K562 (cell line): Measurements from ENCODE around the gene ASPG. TPM values are rescaled to one million over a fixed set of nuclear protein-coding genes. Genes with fewer than 3 reads are reported as not detected.

ENCODE experiments used
- ATAC-seq: fragments of 200-7000 bp; cut with Tn5 transposase; 3 replicates; pipeline ENCODE4 v1.9.1; 2020; ENCODE audit warnings: moderate library complexity
- BruUV-seq: library from RNA; stranded (reverse); fragments of 400-500 nt; replicated peaks from 2 replicates; lab custom pipeline; 2021; lab: Mats Ljungman, UMichigan
- CTCF ChIA-PET: fragments of 300-600 bp; formaldehyde crosslinking; extraction: SDS; loops from one replicate; lab custom pipeline; 2021; ENCODE audit warnings: low intra/inter-chr PET ratio; lab: Yijun Ruan, JAX
- POLR2A ChIA-PET: fragments of 300-600, 350-650 bp; sonication (Branson Sonifier 250); formaldehyde crosslinking; extraction: SDS; loops from one replicate; lab custom pipeline; 2021; ENCODE audit warnings: antibody characterized with exemption, inconsistent platforms; lab: Yijun Ruan, JAX
- DNase-seq, 4 experiments: peaks; one replicate each; pipeline versions ENCODE4 v3.0.0 to v3.0.0-alpha.2; 2011 to 2018; ENCODE audit warnings: low spot score in 3 of 4, mixed read lengths in 3 of 4; ENCODE audit errors: extremely low read depth in 1 of 4
- FAIRE-seq: peaks from 2 replicates; lab custom pipeline; 2011; peaks lifted over from hg19 to GRCh38; lab: Jason Lieb, UNC
- H2AFZ ChIP-seq: 2 replicates; pipeline ENCODE4 v1.6.0; 2011; ENCODE audit warnings: low read depth, low read length, control low read depth, inconsistent platforms
- H3K27ac ChIP-seq: fragments of 200-600 bp; 3 replicates; pipeline ENCODE4 v1.8.0; 2011; ENCODE audit warnings: low read depth, mild to moderate bottlenecking, control low read depth, inconsistent platforms, low read length, moderate library complexity, mixed read lengths; ENCODE audit errors: extremely low read depth
- H3K27me3 ChIP-seq, 2 experiments: fragments of 300-600 bp in 1 of 2; 2 replicates in 1 of 2; 3 replicates in 1 of 2; pipeline versions ENCODE4 v1.6.0 to v1.8.0; 2011; ENCODE audit warnings: inconsistent platforms in 2 of 2, low read length in 2 of 2, mild to moderate bottlenecking in 1 of 2, mixed read lengths in 1 of 2, moderate library complexity in 1 of 2; ENCODE audit not compliant: control insufficient read depth in 2 of 2, insufficient read depth in 2 of 2
- H3K36me3 ChIP-seq: fragments of 300-600 bp; 3 replicates; pipeline ENCODE4 v1.8.0; 2011; ENCODE audit warnings: mild to moderate bottlenecking, low read length, inconsistent platforms; ENCODE audit not compliant: control insufficient read depth, insufficient read depth
- H3K4me1 ChIP-seq, 2 experiments: fragments of 200-600 bp in 1 of 2; replicated peaks in 1 of 2; 2 replicates in 1 of 2; 3 replicates in 1 of 2; pipeline versions ENCODE4 v1.5.1 to v1.8.0; 2011; ENCODE audit warnings: inconsistent platforms in 2 of 2, low read length in 2 of 2, mild to moderate bottlenecking in 1 of 2, mixed read lengths in 1 of 2, moderate library complexity in 1 of 2; ENCODE audit not compliant: control insufficient read depth in 2 of 2, insufficient read depth in 2 of 2
- H3K4me2 ChIP-seq: 2 replicates; pipeline ENCODE4 v1.6.1; 2011; ENCODE audit warnings: low read length, control low read depth, inconsistent platforms, mixed read lengths; ENCODE audit not compliant: insufficient read depth
- H3K4me3 ChIP-seq: fragments of 200-600 bp; sonication (generic), shearing (Covaris generic); 2 replicates; pipeline ENCODE4 v1.5.1; 2016; ENCODE audit warnings: control low read depth, inconsistent platforms
- H3K79me2 ChIP-seq: fragments of 200-600 bp; 3 replicates; pipeline ENCODE4 v1.8.0; 2011; ENCODE audit warnings: low read length, inconsistent platforms; ENCODE audit not compliant: control insufficient read depth, insufficient read depth
- H3K9ac ChIP-seq, 2 experiments: 2 replicates each; pipeline versions ENCODE4 v1.6.0 to v1.6.1; 2011; ENCODE audit warnings: low read depth in 2 of 2, low read length in 2 of 2, control low read depth in 1 of 2, inconsistent platforms in 1 of 2, mild to moderate bottlenecking in 1 of 2, mixed read lengths in 1 of 2; ENCODE audit not compliant: insufficient read depth in 1 of 2
- H3K9me1 ChIP-seq: one replicate; pipeline ENCODE4 v1.6.0; 2011; ENCODE audit warnings: inconsistent platforms, mild to moderate bottlenecking, low read length, moderate library complexity; ENCODE audit not compliant: control insufficient read depth, insufficient read depth
- H3K9me3 ChIP-seq: replicated peaks from 2 replicates; pipeline ENCODE4 v1.5.1; 2011; ENCODE audit warnings: low read depth, low read length, inconsistent platforms; ENCODE audit not compliant: control insufficient read depth, insufficient read depth
- H4K20me1 ChIP-seq: replicated peaks from 2 replicates; pipeline ENCODE4 v1.6.1; 2011; ENCODE audit warnings: low read length, inconsistent platforms, mixed read lengths; ENCODE audit not compliant: control insufficient read depth, insufficient read depth
- GMEB1 ChIP-seq: fragments of 250-450 bp; sonication (Bioruptor Pico); IDR thresholded peaks from 2 replicates; pipeline ENCODE4 v1.4.0; 2020; ENCODE audit warnings: mild to moderate bottlenecking
- HDAC1 ChIP-seq, 2 experiments: fragments of 450-650 bp; IDR thresholded peaks; 2 replicates each; pipeline ENCODE4 v1.6.1; 2016 to 2017; ENCODE audit warnings: inconsistent platforms in 1 of 2, mild to moderate bottlenecking in 1 of 2, moderate library complexity in 1 of 2
- STAT5A ChIP-seq: IDR thresholded peaks from 2 replicates; pipeline ENCODE4 v1.6.1; 2012; ENCODE audit warnings: low read length, inconsistent platforms, borderline replicate concordance
- ZNF408 ChIP-seq: fragments of 250-450 bp; sonication (Bioruptor Pico); IDR thresholded peaks from 2 replicates; pipeline ENCODE4 v1.4.0; 2020; ENCODE audit warnings: low read depth, mild to moderate bottlenecking, moderate library complexity
- WGBS: fragments of 100-300 bp; shearing (Covaris generic); methylation state at CpG from one replicate; pipeline ENCODE4 v1.1.6; 2016; ENCODE audit warnings: low coverage, mixed read lengths; ENCODE audit not compliant: insufficient coverage; ENCODE audit errors: missing lambda C conversion rate; 5-methylcytosine and 5-hydroxymethylcytosine counted together
- in situ Hi-C: fragments of 300-500 bp; cut with MboI; formaldehyde crosslinking; loops from 4 replicates; pipeline ENCODE4 v1.15.0; 2018; ENCODE audit warnings: inconsistent platforms, mixed read lengths
- intact Hi-C: fragments of 100-400 bp; cut with micrococcal nuclease; formaldehyde crosslinking; loops from 2 replicates; pipeline ENCODE4 v1.14.2; 2022
- polyA plus RNA-seq, 8 experiments: library from polyadenylated mRNA; depleted of rRNA in 4 of 8; stranded (reverse) in 5 of 8; unstranded in 3 of 8; fragments of >200 nt; fragmentation: Nextera tagmentation in 2 of 8; fragmentation: Illumina TruSeq in 1 of 8; extraction: Ambion mirVana in 2 of 8; extraction: Trizol in 1 of 8; gene quantifications; 2 replicates each; pipeline versions ENCODE4 v1.2.1 to v1.2.3, GENCODE V29; 2011 to 2014; ENCODE audit warnings: inconsistent platforms in 1 of 8, missing spikeins in 1 of 8
- total RNA-seq, 7 experiments: library from RNA; depleted of rRNA in 6 of 7; stranded (reverse); fragments of >200 nt in 6 of 7; fragmentation: Illumina TruSeq in 2 of 7; extraction: Trizol in 2 of 7; gene quantifications; 2 replicates each; pipeline versions ENCODE4 v1.2.1 to v1.2.3, GENCODE V29; 2011 to 2021; ENCODE audit warnings: low replicate concordance in 1 of 7
- TF ChIP-seq, protein P1 (sequence below): fragments of 200-800 bp; sonication (Bioruptor generic); IDR thresholded peaks from 2 replicates; pipeline ENCODE4 v1.6.1; 2017; ENCODE audit warnings: missing genetic modification characterization, missing compliant biosample characterization

Gene ASPG
- total and polyA plus RNA-seq, 9 of the 15 experiments (the other 6 are each of a cell fraction or from before 2014, with no cell fraction given), result 0.18 TPM; not detected in 8

GRCh38 chr14:104064003-104064402, 21.5 kb upstream of the ASPG start:
- no peaks in the 10 kb centered on the region for H3K36me3 ChIP-seq
- BruUV-seq, result no TSS peak
- H3K4me1 ChIP-seq, result no peaks in the 10 kb centered on the region
- DNase-seq (no peak), ATAC-seq (no peak), FAIRE-seq (no peak)
- no peak overlapping the region for H3K9ac ChIP-seq
- H3K4me3 ChIP-seq, result no peak overlapping the region
- H3K27ac ChIP-seq, result no peak overlapping the region
- no peak for TF ChIP-seq STAT5A
- TF ChIP-seq HDAC1 (IDR thresholded peaks at IDR 0.05), result no peak
- no peak for TF ChIP-seq ZNF408
- TF ChIP-seq, protein P1, sequence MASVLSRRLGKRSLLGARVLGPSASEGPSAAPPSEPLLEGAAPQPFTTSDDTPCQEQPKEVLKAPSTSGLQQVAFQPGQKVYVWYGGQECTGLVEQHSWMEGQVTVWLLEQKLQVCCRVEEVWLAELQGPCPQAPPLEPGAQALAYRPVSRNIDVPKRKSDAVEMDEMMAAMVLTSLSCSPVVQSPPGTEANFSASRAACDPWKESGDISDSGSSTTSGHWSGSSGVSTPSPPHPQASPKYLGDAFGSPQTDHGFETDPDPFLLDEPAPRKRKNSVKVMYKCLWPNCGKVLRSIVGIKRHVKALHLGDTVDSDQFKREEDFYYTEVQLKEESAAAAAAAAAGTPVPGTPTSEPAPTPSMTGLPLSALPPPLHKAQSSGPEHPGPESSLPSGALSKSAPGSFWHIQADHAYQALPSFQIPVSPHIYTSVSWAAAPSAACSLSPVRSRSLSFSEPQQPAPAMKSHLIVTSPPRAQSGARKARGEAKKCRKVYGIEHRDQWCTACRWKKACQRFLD (CRISPR knock-in tag), result no peak
- no peak for TF ChIP-seq GMEB1 (CRISPR knock-in tag)
- CTCF ChIA-PET, result no interaction called here
- intact Hi-C loops (no loop called here), in situ Hi-C loops (no loop called here)
- no peak overlapping the region for H2AFZ ChIP-seq
- no peaks in the 10 kb centered on the region for H3K9me1 ChIP-seq
- H3K9me3 ChIP-seq, result no peaks in the 10 kb centered on the region
- 0% methylated on average over 9 of the region's 10 CpGs for WGBS
- H3K4me2 ChIP-seq, result no peak overlapping the region
- POLR2A ChIA-PET, result no interaction called here
- no peaks in the 10 kb centered on the region for H4K20me1 ChIP-seq
- no peaks in the 10 kb centered on the region; a peak in 1 of 5 replicates for H3K27me3 ChIP-seq
- H3K79me2 ChIP-seq, result no peaks in the 10 kb centered on the region
